ENCODE results near the gene MXD4.
"Not testable (repeated sequence)": the region's sequence is repeated elsewhere in the genome, so short reads cannot be mapped to it uniquely, and the experiment has no call there.

Gene MXD4

DNA sequence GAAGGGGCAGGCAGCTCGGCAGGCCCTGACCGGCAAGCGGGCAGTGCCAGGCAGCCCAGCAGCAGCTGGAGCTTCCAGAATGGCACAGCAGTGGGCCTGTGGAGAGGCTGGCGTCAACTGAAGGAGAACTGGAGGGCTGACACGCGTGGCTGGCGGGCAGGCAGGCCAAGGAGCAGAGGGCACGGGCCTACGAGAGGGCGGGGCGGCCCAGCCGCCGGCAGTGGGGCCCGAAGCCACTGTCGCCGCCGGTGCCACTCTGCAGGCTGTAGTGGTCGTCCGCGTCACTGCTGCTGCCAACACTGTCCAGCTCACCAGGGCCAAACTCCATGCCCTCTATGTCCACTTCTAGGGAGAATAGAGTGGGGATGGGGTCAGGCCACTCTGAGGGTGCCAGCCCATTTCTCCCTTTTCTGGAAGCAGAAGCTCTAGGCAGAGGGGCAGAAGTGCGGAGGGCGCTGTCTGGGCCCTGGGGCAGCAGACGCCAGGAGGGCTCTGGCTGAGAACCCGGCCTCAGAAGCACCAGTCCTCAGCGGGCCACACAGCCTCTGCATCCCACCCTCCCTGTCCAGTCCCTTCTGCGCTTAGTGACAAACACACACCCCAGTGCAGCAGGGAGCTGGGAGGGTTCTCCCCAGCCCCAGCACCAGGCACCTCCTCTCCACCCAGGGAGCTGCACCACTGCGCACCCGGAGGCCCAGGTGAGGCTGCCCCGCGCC is 11.4 kb downstream of the MXD4 start:
- DNase-seq (ENCODE audit: low read depth in 2 of 2) = no peak

DNA sequence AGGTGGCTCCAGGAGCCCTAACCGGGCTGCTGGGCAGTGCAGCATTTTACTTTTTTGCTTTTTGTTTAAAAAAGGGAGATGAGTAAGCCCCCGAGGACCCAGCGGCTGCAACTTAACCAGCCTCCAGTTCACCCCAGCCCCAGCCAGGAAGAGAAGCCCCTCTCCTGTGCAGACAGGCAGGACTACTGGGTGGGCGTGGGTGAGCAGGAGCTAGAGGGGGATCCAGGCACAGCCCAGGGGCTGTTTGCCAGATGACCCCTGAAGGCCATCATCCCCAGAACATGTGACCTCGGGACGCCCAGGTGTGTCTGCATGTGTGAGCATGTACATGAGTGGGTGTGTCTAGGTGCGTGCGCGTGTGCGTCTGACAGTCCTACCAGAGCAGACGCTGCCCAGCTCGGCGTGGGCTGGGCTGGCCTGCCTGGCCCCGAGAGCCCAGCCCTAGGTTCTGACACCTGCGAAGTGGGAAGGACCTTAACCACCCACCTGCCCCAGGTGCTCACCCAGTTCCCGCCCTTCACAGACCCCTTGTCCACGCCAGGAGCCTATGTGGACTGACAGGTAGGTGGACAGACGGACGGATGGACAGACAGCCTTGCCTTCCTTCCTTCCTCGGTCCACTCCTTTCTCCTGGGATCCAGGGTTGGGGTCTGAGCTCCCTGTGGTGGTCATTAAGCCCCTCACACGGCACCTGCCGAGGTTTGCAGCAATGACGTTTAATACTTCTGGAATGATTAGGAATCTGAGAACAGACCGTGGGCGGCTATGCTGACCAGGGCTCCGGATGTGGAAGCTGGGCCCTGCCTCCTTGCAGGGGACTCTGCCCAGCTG is 12.2 kb downstream of the MXD4 start:
- DNase-seq (ENCODE audit: low read depth in 2 of 2) = no peak

DNA sequence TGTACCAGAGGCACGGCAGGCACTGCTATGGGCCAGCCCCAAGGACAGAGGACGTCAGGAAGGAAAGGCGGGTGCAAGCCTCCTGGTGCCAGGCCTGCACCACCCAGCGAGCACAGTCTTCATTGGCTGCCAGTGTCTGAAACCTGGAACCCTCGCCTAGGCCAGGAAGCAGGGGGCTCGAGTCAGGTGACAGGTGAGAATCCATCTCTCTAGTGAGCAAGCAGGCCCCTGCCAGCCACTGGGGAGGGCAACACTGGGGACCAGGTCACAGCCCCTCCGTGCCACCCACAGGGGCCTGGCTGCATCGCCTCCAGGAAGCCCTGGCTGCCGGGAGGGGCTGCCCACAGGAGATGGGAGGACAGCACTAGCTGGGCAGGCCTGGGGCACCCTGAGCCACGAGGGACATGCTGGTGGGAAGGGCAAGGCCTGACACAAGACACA is 13.1 kb downstream of the MXD4 start:
- DNase-seq (ENCODE audit: low read depth in 2 of 2) = no peak

DNA sequence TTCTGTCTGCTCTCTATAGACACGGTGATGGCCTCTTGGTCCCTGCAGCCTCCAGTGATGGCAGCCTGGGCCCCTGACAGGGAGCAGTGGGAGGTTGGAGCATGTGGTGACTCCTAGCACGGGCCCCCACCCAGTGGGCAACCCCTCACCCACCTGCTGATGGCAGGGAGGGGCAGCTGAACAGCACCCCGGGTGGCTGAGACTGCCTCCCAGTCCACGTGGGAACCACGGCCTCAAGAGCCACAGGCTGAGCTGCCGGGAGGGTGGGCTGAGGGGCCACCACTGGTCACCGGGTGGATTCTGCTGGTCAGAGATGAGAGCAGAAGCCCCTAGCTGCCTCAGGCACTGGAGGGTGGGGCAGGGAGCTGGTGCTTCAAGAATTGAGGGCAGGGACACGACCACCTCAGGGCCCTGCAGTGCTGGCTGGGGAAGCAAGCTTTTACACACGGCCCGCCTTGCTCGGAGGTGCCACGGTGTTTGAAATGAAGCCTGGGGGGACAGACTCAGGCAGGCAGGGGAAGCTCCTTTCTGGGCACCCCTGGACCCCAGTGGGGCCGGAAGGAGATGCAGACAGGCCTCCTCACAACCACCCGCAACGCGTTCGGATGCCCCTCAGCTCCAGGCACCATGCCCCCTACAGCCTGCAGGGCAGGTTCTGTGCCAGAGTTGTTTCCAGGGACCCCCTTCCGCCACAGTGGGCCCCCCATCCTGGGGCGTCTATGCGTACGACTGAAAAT is 13.7 kb downstream of the MXD4 start:
- no peak for DNase-seq (ENCODE audit: low read depth in 2 of 2)

DNA sequence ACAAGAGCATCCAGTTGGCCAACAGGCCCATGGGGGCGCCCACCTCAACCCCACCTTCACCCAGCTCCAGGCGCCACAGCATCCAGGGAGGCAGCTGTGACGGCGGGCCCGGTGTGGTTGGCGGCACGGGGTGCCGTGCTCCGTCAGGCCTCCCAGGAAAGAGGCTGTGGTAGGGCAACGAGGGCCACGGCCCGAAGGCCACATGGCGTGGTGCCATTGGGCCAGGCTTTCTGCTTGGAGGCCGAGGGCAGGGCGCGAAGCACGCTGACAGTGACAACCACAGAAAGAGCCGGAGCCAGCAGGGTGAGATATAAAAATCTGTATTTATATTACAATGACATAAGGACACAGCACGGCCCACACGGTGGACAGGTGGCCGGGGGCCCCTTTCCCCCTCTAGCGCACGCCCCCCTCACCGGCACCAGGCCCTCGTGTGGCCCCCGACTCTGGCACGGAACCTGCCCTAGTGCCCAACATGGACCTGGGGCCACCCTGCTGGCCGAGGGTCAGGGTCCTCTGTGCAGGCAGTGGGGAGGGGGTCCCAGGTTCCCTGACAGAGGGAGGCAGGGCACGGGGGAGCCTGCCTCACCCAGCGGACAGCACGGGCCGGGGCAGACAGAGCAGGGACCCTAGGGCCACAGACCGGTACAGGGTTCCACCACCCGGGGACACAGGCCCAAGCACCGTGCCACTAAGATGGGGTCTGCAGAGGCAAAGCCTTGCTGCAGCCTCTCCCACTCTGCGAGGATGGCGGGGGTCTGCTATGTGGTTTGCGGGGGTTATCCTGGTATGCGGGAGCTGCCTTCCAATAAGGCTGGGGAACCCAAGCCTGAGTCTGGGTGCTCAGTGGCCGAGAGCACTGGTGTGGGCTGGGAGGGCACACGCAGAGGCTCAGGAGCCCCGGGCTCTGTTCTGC is 14.5 kb downstream of the MXD4 start:
- DNase-seq (ENCODE audit: low read depth in 2 of 2) = no peak

DNA sequence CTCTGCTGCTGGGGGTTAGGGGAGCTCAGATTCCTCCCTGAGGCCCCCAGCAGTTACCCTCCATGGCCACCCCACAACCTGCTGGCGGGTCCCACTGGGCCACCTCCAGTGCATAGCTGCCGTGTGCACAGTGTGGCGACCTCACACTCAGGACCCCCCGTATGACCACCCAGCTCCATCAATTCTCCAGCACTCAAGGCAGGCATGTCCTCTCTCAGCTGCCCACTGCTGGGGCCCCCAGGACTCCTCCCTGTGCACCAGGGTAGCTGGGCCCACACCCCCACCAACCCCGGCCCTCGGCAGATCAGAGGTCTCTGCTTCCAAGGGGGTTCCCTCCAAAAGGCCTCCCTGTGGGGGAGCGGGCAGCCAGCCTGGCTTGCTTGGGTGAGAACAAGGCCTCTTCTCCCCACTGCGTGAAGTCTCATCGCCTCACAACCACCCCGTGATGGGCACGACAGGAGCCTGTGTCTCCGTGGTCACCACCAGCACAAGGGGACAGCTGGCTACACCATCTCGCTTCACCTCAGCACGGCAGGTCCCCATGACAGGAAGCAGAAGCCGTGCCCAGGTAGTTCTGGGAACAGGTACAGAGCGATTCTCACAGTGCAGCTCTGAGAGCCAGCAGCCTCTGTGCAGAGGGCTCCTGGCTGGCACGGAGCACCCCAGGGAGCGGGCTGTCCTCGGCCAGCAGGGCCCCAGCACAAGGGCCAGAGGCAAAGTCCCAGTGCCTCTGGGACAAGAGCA is 15.4 kb downstream of the MXD4 start:
- DNase-seq (ENCODE audit: low read depth in 2 of 2) = no peak

DNA sequence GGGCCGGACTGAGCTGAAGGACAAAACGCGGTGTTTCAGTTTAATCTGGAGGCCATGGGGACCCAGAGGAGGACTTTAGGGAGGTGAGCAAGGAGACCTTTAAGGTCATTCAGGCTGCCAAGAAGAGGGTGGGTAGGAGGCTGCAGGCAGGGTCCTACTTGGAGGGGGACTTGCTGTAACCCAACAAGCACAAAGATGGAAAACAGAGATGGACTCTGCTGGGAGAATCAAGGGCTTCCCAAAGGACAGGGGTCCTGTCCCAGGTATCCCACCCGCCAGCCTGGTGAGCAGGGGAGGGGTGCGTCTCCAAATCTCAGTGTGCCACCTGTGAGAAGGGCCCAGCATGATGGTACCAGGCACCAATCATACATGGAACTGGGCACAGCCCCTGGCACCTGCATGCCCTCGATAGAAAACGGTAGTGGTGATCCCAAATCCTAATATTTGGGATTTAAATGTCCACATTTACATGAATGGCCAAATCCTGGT is 16.1 kb downstream of the MXD4 start:
- DNase-seq (ENCODE audit: low read depth in 2 of 2) = no peak

DNA sequence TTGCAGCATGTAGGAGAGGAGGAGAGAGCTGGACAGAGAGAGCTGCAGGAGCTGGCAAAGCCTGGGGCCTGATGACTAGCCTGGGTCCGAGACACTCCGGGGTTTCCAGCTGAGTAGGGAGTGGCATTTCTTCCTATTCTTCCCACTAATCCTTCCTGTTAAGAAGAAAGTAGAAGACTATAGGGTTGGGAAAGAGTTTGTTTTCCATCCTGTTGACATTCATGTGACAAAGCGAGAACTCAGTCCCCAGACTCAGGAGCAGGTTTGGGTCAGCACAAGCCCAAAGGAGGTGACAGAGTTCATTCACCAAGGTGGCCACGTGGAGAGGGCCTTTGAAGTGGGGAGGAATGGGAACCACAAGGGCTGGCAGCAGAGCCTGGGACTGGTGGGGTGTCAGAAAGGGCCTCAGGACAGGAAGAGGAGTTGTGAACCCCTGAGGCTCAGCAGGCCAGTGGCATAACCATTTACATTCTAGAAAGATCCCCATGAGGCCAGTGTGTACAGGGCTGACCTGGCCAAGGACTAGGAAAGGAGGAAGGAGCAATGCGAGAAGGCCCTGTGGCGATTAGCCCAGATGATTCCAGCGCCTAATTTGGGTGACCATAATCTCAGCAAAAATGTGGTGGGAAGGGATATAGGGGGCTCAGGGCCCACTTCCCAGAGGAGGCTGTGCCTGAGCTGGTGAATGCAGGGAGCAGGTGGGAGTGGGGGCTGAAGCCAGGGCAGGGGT is 16.7 kb downstream of the MXD4 start:
- DNase-seq (ENCODE audit: low read depth in 2 of 2) = no peak

DNA sequence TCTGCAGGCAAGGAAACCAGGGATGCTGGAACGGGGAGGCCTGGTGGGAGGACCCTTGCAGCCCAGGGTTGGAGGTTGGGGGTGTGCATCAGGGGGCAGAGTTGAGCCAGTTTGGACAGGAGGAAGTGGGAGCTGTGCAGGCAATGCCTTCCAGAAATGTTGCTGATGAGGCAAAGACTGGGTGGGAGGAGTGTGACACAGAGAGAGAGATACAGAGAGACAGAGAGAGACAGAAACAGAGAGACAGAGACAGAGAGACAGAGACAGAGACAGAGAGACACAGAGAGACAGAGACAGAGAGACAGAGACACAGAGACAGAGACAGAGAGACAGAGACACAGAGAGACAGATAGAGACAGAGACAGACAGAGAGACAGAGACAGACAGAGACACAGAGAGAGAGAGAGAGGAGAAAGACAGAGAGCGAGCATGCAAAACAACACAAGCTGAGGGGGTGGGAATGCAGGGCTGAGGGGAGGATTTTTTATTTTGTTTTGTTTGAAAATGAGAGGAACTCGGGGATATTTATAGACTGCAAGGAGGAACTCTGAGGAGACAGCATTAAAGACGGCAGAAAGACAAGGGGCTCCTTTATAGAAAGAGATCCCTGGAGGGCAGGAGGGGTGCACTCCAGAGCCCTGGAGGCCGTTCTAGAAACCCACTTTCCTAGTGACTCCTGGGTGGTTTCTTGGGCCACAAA is 18.1 kb downstream of the MXD4 start:
- DNase-seq (ENCODE audit: low read depth in 2 of 2) = no peak

DNA sequence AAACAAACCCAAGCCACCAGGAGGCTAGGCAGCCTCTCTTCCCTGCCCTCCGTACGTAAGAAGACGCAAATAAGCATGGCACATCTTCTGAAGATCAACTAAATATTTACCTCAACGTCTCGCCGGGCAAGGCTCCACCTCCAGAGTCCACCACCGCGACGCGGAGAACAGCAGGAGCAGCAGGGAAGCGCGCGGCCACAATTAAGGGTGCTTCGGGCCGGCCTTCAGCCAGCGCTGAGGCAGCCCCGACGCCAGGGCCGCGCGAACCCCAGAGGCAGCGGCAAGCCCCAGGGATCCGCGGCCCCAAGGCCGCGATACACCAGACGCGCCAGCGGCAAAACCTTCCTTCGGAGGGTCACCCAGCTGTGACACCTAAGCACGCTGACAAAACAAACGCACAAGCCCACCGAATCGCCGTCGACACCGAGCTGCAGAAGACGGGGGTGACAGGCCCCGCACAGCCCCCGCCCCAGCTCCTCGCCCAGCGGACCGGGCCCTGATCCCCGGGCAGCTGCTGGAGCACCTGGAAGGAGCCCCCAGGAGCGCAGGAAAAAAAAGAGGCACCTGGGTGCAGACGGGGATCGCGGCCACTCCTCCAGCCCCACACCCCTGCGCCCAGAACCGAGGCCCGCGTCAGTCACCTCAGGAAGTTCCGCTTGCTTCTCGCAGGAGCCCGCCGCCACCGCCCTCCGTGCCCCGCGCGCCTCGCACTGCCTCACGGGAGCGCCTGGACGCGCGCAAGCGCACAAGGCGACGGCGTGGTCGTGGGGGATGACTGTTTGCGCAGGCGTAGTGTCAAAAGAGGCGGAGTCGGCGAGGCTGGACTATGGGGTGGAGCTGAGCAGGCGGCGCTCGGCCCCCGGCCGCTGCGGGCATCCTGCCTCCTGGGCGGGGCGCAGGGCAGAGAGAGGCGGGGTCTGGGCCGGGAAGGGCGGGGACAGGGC is 20.2 kb downstream of the MXD4 start, which contains the start of the genes HAUS3 and POLN:
Gene HAUS3, minus strand, starts transcription at position 712 of the 944 bp plus-strand sequence. CDS start 1,175 bp downstream, outside the sequence.
Gene POLN, minus strand, starts transcription at position 712 of the 944 bp plus-strand sequence. CDS start 12,890 bp downstream, outside the sequence.
- DNase-seq (ENCODE audit: low read depth in 2 of 2) = peak; percentile 98

DNA sequence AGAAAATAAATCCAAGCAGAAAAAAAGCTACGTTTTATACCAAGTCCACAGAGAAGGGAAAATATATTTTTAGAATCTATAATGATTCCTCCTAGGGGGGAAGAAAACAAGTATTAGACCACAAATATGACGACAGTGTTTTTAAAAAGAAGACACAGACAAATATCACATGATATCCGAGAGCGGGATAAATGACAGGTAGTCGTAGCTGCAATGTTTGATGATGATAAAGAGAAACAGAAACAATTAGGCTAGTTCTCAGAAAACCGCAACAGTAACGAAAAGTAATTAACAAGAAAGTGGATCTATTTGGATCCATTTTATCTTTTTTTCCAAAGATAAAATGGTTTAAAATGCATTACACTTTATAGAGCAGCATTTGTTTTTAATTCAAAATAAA is 20.9 kb downstream of the MXD4 start:
- DNase-seq (ENCODE audit: low read depth in 2 of 2) = no peak

DNA sequence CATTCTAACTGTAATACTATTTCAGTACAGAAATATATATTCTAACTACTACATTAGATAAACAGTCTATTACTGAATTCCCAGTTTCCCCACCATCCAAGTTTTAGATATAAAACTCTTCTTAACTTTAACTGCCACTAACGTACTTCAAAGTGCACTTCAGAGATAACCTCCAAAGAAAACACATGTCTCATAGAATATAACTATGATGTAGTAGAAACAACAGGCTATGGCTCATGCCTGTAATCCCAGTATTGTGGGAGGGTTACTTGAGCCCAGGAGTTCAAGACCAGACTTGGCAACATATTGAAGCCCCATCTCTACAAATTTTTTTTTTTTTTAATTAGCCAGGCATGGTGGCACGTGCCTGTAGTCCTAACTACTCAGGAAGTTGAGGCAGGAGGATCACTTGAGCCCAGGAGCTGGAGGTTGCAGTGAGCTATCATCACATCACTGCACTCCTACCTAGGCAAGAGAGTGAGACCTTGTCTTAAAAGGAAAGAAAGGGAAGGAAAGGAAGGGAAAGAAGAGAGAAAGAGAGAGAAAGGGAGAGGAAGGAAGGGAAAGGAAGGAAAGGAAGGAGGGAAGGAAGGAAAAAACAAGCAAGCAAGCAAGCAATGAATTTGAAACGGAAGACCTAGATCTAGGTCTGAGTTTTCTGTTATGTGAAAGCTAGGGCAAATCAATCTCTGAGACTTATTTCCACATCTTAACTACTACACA is 24.8 kb downstream of the MXD4 start:
- DNase-seq (ENCODE audit: low read depth in 2 of 2) = no peak

DNA sequence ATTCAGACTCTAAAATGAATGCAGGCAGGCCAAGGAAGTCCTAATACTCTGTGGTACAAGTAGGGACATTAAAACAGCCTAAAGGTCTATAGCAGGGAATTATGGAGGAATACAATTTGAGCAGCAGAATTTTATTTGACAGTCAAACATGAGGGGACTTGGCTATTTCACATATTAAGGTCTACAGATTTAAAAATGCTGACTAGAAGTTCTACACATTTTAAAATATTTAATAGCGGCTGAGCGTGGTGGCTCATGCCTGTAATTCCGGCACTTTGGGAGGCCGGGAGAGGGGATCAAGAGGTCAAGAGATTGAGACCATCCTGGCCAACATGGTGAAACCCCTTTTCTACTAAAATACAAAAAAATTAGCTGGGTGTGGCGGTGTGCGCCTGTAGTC is 30.8 kb downstream of the MXD4 start:
- no peak for DNase-seq (ENCODE audit: low read depth in 2 of 2)

DNA sequence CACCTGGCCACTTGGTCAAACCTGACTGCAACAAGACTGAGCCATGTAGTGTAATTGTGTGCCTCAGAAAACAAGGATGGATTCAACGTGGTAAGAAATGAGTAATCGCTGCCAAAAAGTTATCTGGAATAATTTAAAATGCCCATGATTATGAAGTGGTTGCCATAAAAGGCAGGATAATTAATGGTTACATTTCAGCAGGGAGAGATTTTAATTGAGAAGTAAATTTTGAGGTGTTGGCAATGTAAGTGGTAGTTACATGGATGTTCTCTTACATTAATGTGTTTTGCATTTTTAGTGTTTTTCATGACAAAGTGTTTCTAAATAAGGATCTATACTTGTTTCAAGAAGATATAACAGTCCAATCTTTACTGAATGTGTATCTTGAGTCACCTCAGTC is 35.6 kb downstream of the MXD4 start:
- DNase-seq (ENCODE audit: low read depth in 2 of 2) = no peak

DNA sequence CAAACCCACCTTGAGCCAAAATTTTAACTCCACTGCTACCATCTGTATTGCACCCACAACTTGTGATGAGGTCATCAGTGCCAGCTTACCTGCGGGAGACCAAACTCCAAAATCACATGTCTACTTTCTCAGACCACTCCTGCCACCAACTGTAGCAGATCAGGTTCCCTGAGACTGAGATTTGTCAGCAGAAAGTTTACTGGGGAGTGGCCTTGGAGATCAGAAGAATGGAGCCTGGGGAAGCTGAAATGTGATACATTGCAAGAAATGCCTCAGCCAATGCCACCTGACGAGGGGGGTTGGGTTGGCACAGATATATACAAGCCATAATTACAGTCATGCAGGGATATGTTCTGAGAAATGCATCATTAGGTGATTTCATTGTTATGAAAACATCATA is 39.1 kb downstream of the MXD4 start:
- DNase-seq (ENCODE audit: low read depth in 2 of 2) = no peak

DNA sequence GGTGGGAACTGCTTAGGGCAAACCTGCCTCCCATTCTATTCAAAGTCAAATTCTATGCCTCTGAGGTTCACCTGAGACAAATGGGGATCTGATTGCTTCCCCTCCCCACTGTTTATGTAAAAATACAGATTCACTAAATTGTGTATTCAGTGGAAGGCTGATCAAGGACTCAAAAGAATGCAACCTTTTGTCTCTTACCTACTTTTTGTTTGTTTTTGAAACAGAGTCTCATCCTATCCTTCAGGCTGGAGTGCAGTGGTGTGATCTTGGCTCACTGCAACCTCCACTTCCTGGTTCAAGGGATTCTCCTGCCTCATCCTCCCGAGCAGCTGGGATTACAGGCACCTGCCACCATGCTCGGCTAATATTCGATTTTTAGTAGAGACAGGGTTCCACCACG is 40.5 kb downstream of the MXD4 start:
- not testable (repeated sequence) for DNase-seq (ENCODE audit: low read depth in 2 of 2)

DNA sequence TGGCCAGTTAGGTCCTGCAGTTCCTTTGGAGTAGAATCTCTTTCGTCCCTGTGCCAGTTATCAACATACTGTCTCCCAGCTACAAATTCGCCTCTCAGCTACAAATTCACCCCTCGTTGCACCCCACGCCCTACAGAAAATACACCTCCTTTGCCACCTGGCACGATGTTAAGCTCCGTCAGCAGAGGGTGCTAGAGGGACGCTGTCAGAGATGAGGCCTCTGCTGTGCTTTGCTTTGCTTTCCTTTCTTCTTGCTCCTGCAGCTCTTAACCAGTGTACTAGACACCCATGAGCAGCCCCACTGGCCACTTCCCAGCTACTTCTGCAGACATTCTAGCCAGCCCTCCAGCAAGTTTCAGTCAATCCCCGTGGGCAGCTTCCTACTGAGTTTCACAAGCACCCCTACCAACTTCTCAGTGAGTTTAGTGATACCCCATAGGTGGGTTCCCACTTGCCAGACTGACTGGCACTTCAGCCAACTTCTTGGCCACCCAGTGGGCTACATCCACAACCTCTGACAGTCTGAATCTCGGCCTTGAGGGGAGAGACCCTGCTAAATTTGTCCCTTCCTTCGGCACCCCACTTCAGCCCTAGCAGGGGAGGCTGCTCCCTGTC is 41.8 kb downstream of the MXD4 start:
- DNase-seq (ENCODE audit: low read depth in 2 of 2) = peak; percentile 44 to 53
